GM18517 (cell line): ENCODE results near the gene MTARC2.

Experiments used
- ATAC-seq: cut with Tn5 transposase; IDR thresholded peaks from one replicate; pipeline ENCODE4 v1.9.1; 2021; ENCODE audit warnings: mild to moderate bottlenecking, moderate library complexity; ENCODE audit not compliant: unreplicated experiment

MTARC2 gene

GRCh38 chr1:220767312-220768125, 19.4 kb downstream of the MTARC2 start:
- ATAC-seq, result no peak

DNA sequence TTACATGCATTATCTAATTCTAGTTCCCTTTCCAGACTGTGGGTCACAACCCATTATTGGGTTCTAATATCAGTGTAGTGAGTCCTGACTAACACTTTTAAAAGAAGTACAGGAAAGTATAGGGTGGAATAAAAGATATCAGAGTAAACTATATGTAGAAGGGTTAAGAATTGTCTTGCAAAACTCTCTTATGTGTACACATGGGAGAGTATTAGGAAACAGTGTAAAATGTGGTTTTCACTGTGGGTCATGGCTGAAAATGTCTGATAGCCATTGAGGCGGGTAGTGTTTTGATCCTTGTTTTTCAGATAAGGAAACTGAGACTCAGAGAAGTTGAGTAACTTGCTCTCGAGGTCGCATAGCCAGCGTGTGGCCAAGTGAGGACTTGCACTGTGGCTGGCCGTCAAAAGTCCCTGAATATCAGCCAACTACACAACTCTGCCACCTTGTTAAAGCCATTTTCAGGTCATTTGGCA, 20.0 kb downstream of the MTARC2 start:
- no peak for ATAC-seq

- no peak for ATAC-seq
These were observed 21.1 kb downstream of the MTARC2 start for GRCh38 chr1:220769205-220769604.

GRCh38 chr1:220770245-220770913, 22.3 kb downstream of the MTARC2 start:
- ATAC-seq, result peak; percentile 67

- peak; percentile 33 for ATAC-seq
These were observed 24.7 kb downstream of the MTARC2 start for GRCh38 chr1:220772846-220773245.

DNA sequence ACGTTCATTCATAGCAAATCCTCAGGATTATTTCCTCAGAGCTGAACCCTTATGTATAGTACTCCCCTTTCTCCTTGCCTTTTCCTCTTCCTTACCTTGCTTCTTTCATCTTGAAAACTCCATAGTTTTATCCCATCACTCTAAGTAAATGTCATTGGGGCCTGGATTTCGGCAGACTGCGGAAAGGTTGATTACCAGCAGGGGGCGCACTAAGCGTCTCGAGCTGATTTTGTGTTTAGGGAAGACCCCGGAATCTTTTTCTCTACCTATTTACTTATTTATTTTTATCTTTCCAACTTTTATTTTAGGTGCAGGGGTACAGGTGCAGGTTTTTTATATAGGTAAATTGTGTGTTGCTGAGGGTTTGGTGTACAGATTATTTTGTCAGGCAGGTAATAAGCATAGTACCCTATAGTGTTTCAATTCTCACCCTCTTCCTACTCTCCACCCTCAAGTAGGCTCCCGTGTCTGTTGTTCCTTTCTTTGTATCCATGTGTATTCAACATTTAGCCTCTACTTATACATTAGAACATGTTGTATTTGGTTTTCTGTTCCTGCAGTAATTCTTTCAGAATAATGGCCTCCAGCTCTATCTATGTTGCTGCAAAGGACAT, 27.2 kb downstream of the MTARC2 start:
- ATAC-seq, result no peak

DNA sequence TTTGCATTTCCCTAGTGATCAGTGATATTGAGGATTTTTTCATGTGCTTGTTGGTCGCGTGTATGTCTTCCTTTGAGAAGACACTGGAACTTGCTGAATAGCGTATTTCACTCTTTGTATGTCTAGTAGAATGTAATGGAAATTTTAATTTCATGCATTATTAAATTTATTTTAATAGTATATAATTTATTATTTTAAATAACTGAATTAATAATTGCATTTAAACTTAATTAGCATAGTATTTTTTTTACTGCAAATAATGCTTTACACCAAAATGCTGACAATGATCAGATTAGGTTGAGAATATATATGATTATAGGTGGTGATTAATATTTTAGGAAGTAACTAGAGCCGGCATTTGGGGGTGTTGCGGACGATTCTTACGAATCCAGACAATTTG, 28.1 kb downstream of the MTARC2 start:
- no peak for ATAC-seq

- peak; percentile 70 for ATAC-seq
These were observed 28.7 kb downstream of the MTARC2 start for GRCh38 chr1:220776720-220777326.

GRCh38 chr1:220783453-220783852, 35.3 kb downstream of the MTARC2 start:
- ATAC-seq, result no peak

DNA sequence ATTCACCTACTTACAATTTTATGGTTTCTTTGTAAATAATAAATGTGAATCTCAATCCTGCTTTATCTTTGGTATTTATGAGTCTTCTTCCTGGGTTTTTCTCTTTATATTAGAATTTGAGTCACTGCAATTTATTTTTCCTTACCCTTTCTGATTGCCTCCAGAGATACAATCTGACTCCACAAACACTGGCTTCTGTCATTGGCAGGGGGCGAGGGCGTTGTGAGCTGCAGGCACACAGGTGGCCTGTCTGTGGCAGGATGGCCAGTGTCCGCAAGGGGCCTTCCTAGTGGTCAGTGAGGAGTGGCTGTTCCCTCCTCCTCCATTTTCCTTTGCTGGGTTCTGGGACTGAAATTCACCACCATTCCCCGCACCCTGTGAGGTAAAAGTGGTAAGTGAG, 36.6 kb downstream of the MTARC2 start:
- no peak for ATAC-seq

DNA sequence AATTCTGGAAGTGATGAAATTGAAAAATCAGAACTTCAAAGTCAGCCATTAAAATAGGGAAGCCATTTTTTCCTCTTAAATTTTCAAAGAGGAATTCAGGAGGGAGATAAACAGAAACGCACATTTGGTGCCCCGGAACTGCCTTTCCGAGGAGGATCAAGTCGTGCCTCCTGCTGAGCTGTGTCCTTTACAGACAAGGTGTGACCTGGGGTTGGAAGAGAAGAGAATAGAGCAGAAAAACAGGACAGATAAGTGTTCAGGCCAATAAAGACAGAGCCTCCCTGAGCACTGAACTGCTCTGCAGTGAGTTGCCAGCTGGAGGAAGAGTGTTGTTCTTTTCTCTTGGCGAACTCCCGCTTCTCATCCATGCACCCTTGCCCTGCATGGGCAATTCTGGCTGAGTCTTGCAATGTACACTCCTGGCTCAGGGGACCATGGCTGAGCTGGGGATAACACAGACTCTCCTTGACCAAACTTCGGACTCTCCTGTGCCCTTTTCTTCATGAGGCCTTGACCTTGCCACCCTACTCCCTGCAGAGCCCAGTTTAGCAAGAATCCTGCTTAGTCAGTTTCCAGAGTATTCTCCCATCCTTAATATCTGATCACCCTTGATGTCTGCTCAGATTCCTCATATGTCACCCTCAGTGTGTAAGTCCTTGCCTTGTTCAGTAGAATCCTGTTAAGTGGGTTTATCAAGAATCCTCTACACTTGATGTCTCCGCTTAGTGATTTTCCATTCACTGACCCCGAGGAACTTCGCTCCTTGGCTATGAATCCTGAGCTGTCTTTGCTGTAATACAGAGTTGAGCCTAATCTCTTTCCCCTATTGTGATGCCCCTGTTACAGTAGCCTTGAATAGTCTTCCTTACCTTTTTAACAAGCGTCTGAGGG, 37.3 kb downstream of the MTARC2 start:
- ATAC-seq, result no peak

DNA sequence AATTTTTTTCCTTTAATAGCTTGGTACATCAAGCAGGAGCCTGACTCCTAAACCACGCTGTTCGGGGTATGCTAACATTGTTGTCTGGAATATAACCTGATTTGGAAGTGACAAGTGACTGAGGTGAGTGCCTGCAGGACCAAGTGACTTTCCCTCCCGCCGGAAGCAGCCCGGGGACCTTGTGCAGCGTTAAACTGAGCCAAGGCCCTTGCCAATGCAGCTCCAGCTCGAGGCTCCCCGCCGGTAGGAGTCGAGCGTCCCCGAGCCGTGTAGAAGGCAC, 37.9 kb downstream of the MTARC2 start:
- peak; percentile 8 for ATAC-seq

DNA sequence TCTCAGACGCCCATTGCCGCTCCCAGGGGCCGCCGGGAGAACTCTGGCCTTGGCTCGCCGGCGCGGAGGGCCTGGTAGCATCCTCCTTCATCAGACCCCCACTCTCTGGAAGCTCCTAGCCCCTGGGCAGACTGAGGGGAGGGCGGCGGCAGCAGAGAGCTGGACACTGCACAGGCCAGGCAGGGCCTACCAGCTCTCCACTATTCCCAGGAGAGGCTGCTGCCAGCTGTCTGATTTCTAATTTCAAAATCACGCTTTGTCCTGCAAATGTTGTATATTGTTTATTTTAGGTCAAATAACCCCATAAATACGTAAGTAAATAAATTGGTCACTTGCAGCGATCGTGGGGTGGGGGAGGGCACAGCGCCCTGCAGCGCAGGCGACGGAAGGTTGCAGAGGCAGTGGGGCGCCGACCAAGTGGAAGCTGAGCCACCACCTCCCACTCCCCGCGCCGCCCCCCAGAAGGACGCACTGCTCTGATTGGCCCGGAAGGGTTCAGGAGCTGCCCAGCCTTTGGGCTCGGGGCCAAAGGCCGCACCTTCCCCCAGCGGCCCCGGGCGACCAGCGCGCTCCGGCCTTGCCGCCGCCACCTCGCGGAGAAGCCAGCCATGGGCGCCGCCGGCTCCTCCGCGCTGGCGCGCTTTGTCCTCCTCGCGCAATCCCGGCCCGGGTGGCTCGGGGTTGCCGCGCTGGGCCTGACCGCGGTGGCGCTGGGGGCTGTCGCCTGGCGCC, 38.4 kb downstream of the MTARC2 start, which contains the start of gene MTARC1:
MTARC1 (plus strand) TSS at position 577 of the 732 bp plus-strand sequence; CDS start at position 609, 32 bp downstream.
- peak; percentile 66 for ATAC-seq

- ATAC-seq, result peak; percentile 47
These were observed 39.0 kb downstream of the MTARC2 start for GRCh38 chr1:220787069-220787619.

DNA sequence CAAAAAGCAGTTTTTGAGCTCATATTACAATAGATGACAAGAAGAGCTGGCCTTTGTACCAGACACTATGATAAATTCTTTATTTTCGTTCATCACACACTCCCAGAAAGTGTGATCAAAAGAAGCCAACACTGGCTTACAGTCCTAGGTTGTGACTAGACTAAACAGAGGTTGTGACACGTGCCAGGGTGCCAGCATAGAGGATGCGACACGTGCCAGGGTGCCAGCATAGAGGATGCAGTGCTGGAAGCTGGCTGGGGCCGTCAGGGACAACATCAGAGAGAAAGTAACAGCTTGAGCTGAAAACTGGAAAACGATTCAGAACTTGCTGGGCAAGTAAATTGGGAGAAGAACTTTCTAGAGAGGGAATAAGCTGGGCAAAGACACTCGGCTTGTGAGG, 40.8 kb downstream of the MTARC2 start:
- ATAC-seq, result no peak

DNA sequence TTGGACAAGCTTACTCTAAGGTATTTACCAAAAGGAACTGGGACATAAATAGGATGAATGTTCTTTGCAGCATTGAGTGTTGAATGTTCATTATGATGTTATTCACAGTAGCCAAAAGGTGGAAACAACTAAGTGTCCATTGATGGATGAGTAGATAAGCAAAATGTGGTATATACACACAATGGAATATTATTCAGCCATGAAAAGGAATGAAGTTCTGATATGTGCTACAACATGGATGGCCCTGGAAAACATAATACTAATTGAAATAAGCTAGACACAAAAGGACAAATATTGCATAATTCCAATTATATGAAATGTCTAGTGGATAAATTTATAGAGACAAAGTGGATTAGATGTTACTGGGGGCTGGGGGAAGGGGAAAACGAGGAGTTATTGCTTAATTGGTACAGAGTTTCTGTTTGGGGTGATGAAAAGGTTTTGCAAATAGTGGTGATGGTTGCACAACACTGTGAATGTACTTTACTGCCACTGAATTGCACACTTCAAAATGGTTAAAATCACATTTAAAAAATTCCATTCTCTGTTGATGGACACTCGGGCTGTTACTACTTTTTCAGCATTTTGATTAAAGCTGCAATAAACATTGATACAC, 41.5 kb downstream of the MTARC2 start:
- ATAC-seq, result no peak

DNA sequence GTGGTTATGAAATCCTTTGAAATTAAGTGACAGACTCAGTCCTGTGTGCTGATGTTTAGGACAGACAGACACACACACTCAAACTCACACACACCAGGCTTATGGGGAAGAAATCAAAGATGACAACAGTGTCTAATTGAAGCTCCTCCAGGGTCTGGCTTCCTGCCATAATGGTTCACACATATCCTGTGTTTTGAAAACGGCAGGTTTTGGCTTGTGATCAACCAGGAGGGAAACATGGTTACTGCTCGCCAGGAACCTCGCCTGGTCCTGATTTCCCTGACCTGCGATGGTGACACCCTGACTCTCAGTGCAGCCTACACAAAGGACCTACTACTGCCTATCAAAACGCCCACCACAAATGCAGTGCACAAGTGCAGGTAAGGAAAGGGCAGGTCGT, 43.2 kb downstream of the MTARC2 start:
- ATAC-seq, result no peak

DNA sequence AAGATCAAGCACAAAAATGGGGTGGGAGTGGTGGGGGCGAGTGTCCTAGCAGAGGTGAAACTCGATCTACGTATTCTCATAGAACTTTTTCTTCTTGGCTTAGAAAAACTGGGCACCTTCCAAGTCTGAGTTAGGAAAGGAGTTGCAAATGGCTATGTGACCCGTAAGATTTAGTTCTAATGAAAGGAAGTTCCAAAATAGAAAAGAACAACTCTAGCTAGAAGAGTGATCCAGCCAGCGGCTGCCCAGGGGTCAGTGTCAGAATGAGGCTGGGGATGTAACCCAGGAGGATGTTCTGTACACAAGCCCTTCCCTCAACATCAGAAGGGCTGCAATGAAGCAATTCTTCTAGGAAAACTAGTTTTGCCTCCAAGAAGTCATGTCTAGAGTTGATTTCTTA, 43.8 kb downstream of the MTARC2 start:
- ATAC-seq, result no peak

- no peak for ATAC-seq
These were observed 48.4 kb downstream of the MTARC2 start for GRCh38 chr1:220796530-220796929.
